HUES6 (cell line): ENCODE results near the gene CA9.

Source experiments
- H3K27ac ChIP-seq: 2 replicates; pipeline ENCODE4 v1.7.0; 2013; ENCODE audit warnings: low read depth, mild to moderate bottlenecking, low read length, inconsistent platforms
- H3K27me3 ChIP-seq: 2 replicates; pipeline ENCODE4 v1.6.1; 2013; ENCODE audit warnings: low read length; ENCODE audit not compliant: control insufficient read depth, insufficient read depth
- H3K36me3 ChIP-seq: 2 replicates; pipeline ENCODE4 v1.6.1; 2013; ENCODE audit warnings: low read length; ENCODE audit not compliant: control insufficient read depth, insufficient read depth
- H3K4me1 ChIP-seq: 2 replicates; pipeline ENCODE4 v1.6.1; 2013; ENCODE audit warnings: low read length; ENCODE audit not compliant: control insufficient read depth, insufficient read depth
- H3K4me3 ChIP-seq: 2 replicates; pipeline ENCODE4 v1.5.1; 2013; ENCODE audit warnings: low read depth, low read length
- H3K9ac ChIP-seq: one replicate; pipeline ENCODE4 v1.6.1; 2013; ENCODE audit warnings: mild to moderate bottlenecking, low read length
- H3K9me3 ChIP-seq: 2 replicates; pipeline ENCODE4 v1.6.1; 2013; ENCODE audit warnings: low read depth, low read length; ENCODE audit not compliant: control insufficient read depth, insufficient read depth

CA9 gene

GRCh38 chr9:35697486-35697885 is 23.8 kb downstream of the CA9 start:
- no peak overlapping the region for H3K9ac ChIP-seq
- no peak overlapping the region for H3K27ac ChIP-seq
- no peak overlapping the region for H3K4me3 ChIP-seq
- H3K27me3 ChIP-seq, result no peaks in the 10 kb centered on the region
- peaks cover 65% of the 10 kb centered on the region for H3K36me3 ChIP-seq
- no peaks in the 10 kb centered on the region for H3K9me3 ChIP-seq
- H3K4me1 ChIP-seq, result no peaks in the 10 kb centered on the region

- H3K36me3 ChIP-seq, result peaks cover 72% of the 10 kb centered on the region
- H3K9ac ChIP-seq, result no peak overlapping the region
- no peaks in the 10 kb centered on the region for H3K4me1 ChIP-seq
- H3K4me3 ChIP-seq, result no peak overlapping the region
- no peak overlapping the region for H3K27ac ChIP-seq
- no peaks in the 10 kb centered on the region for H3K27me3 ChIP-seq
- no peaks in the 10 kb centered on the region for H3K9me3 ChIP-seq
Observed at GRCh38 chr9:35698231-35698630, 24.5 kb downstream of the CA9 start.

GRCh38 chr9:35700031-35700430 is 26.3 kb downstream of the CA9 start:
- peaks cover 90% of the 10 kb centered on the region for H3K36me3 ChIP-seq
- no peaks in the 10 kb centered on the region for H3K9me3 ChIP-seq
- H3K4me1 ChIP-seq, result no peaks in the 10 kb centered on the region
- H3K27ac ChIP-seq, result no peak overlapping the region
- H3K4me3 ChIP-seq, result no peak overlapping the region
- H3K27me3 ChIP-seq, result no peaks in the 10 kb centered on the region
- H3K9ac ChIP-seq, result no peak overlapping the region

- no peaks in the 10 kb centered on the region for H3K9me3 ChIP-seq
- H3K27me3 ChIP-seq, result no peaks in the 10 kb centered on the region
- H3K4me3 ChIP-seq, result no peak overlapping the region
- H3K9ac ChIP-seq, result no peak overlapping the region
- H3K27ac ChIP-seq, result no peak overlapping the region
- no peaks in the 10 kb centered on the region for H3K4me1 ChIP-seq
- H3K36me3 ChIP-seq, result peaks cover 97% of the 10 kb centered on the region
Observed at GRCh38 chr9:35700942-35701341, 27.2 kb downstream of the CA9 start.

GRCh38 chr9:35702696-35703095 is 29.0 kb downstream of the CA9 start:
- Histone ChIP-seq H3K36me3 (peaks cover 99% of the 10 kb centered on the region), H3K27ac (no peak overlapping the region), H3K4me3 (no peak overlapping the region), H3K9me3 (no peaks in the 10 kb centered on the region), H3K27me3 (no peaks in the 10 kb centered on the region), H3K9ac (no peak overlapping the region), H3K4me1 (no peaks in the 10 kb centered on the region)

GRCh38 chr9:35703906-35704672 is 30.4 kb downstream of the CA9 start:
- no peak overlapping the region for H3K27ac ChIP-seq
- no peaks in the 10 kb centered on the region for H3K27me3 ChIP-seq
- H3K36me3 ChIP-seq, result peaks cover 98% of the 10 kb centered on the region
- H3K9me3 ChIP-seq, result no peaks in the 10 kb centered on the region
- H3K9ac ChIP-seq, result no peak overlapping the region
- H3K4me3 ChIP-seq, result no peak overlapping the region
- H3K4me1 ChIP-seq, result no peaks in the 10 kb centered on the region

- Histone ChIP-seq H3K27me3 (no peaks in the 10 kb centered on the region), H3K27ac (no peak overlapping the region), H3K36me3 (peaks cover 92% of the 10 kb centered on the region), H3K9ac (no peak overlapping the region), H3K9me3 (no peaks in the 10 kb centered on the region), H3K4me1 (no peaks in the 10 kb centered on the region), H3K4me3 (no peak overlapping the region)
Observed at GRCh38 chr9:35705372-35705771, 31.6 kb downstream of the CA9 start.

- Histone ChIP-seq H3K4me1 (no peaks in the 10 kb centered on the region), H3K4me3 (no peak overlapping the region), H3K9ac (no peak overlapping the region), H3K27me3 (no peaks in the 10 kb centered on the region), H3K9me3 (no peaks in the 10 kb centered on the region), H3K27ac (no peak overlapping the region), H3K36me3 (peaks cover 92% of the 10 kb centered on the region)
Observed at GRCh38 chr9:35705836-35706430, 32.2 kb downstream of the CA9 start.

GRCh38 chr9:35706951-35707350 is 33.2 kb downstream of the CA9 start:
- H3K9ac ChIP-seq, result no peak overlapping the region
- no peak overlapping the region for H3K27ac ChIP-seq
- no peaks in the 10 kb centered on the region for H3K27me3 ChIP-seq
- no peaks in the 10 kb centered on the region for H3K9me3 ChIP-seq
- H3K36me3 ChIP-seq, result peaks cover 92% of the 10 kb centered on the region
- H3K4me3 ChIP-seq, result no peak overlapping the region
- peaks cover 1% of the 10 kb centered on the region; the same call in 1 of the 2 replicates for H3K4me1 ChIP-seq

GRCh38 chr9:35708146-35708545 is 34.4 kb downstream of the CA9 start:
- Histone ChIP-seq H3K4me3 (no peak overlapping the region), H3K27me3 (no peaks in the 10 kb centered on the region), H3K4me1 (peaks cover 3% of the 10 kb centered on the region; the same call in 1 of the 2 replicates), H3K27ac (no peak overlapping the region), H3K9ac (no peak overlapping the region), H3K36me3 (peaks cover 92% of the 10 kb centered on the region), H3K9me3 (no peaks in the 10 kb centered on the region)

- Histone ChIP-seq H3K36me3 (peaks cover 91% of the 10 kb centered on the region), H3K9me3 (no peaks in the 10 kb centered on the region), H3K4me1 (peaks cover 3% of the 10 kb centered on the region; the same call in 1 of the 2 replicates), H3K27me3 (no peaks in the 10 kb centered on the region), H3K9ac (no peak overlapping the region), H3K27ac (no peak overlapping the region), H3K4me3 (no peak overlapping the region)
Observed at GRCh38 chr9:35710818-35711500, 37.2 kb downstream of the CA9 start.
